Thoracic aorta (tissue), 2 donors: ENCODE data around the gene SURF6. TPM values are rescaled to one million over a fixed set of nuclear protein-coding genes. Genes with fewer than 3 reads are reported as not detected.

Experiments used
- ATAC-seq: fragments of 150-250 bp; one replicate; pipeline ENCODE4 v1.8.0; 2017; ENCODE audit warnings: low read depth; ENCODE audit not compliant: insufficient number of reproducible peaks, low FRiP score
- DNase-seq: peaks from one replicate; pipeline ENCODE4 v3.0.0-alpha.2; 2020; ENCODE audit warnings: low spot score
- H3K27ac ChIP-seq, 2 donors: fragments of 200-600 bp; sonication (generic); 1 replicate in 1 of 2; 2 replicates in 1 of 2; pipeline ENCODE4 v1.5.1; 2016; ENCODE audit warnings: mild to moderate bottlenecking in 2 of 2, moderate library complexity in 2 of 2
- H3K27me3 ChIP-seq: fragments of 200-600 bp; sonication (generic); replicated peaks from 2 replicates; pipeline ENCODE4 v1.6.0; 2016; ENCODE audit warnings: mild to moderate bottlenecking; ENCODE audit not compliant: insufficient read depth
- H3K36me3 ChIP-seq: fragments of 200-600 bp; sonication (generic); one replicate; pipeline ENCODE4 v1.5.1; 2016
- H3K4me1 ChIP-seq, 2 donors: fragments of 200-600 bp; sonication (generic); 1 replicate in 1 of 2; 2 replicates in 1 of 2; pipeline versions ENCODE4 v1.5.1 to v1.6.0; 2016; ENCODE audit warnings: low read depth in 2 of 2, mild to moderate bottlenecking in 1 of 2; ENCODE audit not compliant: control insufficient read depth in 1 of 2
- H3K4me3 ChIP-seq: fragments of 200-600 bp; sonication (generic); 2 replicates; pipeline ENCODE4 v1.5.1; 2016; ENCODE audit warnings: mild to moderate bottlenecking
- H3K9me3 ChIP-seq: fragments of 200-600 bp; sonication (generic); 2 replicates; pipeline ENCODE4 v1.5.1; 2016
- total RNA-seq, 2 donors: library from RNA; depleted of rRNA; stranded (reverse); fragments of >200 nt; gene quantifications; one replicate each; pipeline versions ENCODE4 v1.1.0 to v1.2.3, GENCODE V29; 2016
- TF ChIP-seq, protein P1 (sequence below): fragments of 200-600 bp; sonication (generic); IDR thresholded peaks from one replicate; pipeline ENCODE4 v1.5.1; 2019; ENCODE audit warnings: antibody characterized with exemption

The SURF6 gene
- total RNA-seq, 2 donors from 2014 or later = 11.6 to 46.1 TPM

DNA sequence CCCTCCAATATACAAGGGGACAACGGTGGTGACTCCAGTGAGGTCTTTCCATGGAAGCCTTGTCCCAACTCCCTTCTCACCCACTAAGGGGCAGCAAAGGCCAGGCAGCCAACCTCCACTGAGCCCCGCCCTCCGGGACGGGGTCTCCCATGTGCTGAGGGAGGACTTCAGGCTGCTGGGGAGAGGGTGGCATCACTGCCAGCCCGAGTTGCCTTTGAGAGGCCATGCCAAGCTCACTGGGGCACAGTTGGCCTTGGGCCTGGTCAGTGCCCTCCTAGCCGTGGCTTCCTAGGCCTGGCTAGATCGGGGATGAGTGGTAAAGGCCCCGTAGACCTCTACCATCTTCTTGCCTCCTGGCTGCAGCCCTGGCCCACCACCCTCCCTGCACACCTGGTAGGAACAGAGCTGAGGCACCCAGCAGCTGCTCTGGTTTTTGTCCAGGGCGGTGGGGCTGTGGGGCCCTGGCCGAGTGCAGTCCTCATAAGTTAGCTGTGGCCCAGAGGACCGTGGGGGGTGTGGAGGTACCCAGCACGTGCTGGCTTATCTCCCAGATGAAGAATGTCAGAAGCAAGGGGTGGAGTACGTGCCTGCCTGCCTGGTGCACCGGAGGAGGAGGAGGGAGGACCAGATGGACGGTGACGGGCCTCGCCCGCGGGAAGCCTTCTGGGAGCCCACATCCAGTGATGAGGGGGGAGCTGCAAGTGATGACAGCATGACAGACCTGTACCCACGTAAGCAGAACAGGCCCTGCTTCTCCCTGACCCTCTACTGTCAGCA lies 23.6 kb upstream of the SURF6 start:
- Histone ChIP-seq H3K27ac (no peak overlapping the region), H3K36me3 (peaks cover 19% of the 10 kb centered on the region), H3K27me3 (no peaks in the 10 kb centered on the region), H3K4me1 (peaks cover 15 to 26% of the 10 kb centered on the region in 2 donors), H3K9me3 (no peaks in the 10 kb centered on the region), H3K4me3 (no peak overlapping the region)
- no peak for DNase-seq
- ATAC-seq = no peak
- TF ChIP-seq, protein P1, sequence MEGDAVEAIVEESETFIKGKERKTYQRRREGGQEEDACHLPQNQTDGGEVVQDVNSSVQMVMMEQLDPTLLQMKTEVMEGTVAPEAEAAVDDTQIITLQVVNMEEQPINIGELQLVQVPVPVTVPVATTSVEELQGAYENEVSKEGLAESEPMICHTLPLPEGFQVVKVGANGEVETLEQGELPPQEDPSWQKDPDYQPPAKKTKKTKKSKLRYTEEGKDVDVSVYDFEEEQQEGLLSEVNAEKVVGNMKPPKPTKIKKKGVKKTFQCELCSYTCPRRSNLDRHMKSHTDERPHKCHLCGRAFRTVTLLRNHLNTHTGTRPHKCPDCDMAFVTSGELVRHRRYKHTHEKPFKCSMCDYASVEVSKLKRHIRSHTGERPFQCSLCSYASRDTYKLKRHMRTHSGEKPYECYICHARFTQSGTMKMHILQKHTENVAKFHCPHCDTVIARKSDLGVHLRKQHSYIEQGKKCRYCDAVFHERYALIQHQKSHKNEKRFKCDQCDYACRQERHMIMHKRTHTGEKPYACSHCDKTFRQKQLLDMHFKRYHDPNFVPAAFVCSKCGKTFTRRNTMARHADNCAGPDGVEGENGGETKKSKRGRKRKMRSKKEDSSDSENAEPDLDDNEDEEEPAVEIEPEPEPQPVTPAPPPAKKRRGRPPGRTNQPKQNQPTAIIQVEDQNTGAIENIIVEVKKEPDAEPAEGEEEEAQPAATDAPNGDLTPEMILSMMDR = no peak

DNA sequence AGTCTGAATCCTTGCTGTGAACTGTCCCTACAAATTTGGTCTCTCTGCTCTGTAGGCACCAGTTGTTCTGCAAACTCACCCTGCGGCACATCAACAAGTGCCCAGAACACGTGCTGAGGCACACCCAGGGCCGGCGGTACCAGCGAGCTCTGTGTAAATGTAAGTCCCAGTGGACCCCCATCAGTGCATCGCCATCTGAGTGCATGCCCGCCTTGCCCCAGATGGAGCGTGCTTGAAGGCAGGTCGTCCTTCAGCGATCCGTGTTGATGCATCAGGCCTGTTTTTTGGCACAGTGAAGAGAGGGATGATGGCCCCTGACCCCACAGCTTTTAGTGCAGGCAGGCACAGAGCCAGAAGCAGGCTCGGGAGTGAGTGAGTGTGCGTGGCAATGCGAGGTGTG lies 21.7 kb upstream of the SURF6 start:
- TF ChIP-seq, protein P1 = no peak
- Histone ChIP-seq H3K27me3 (no peaks in the 10 kb centered on the region), H3K27ac (no peak overlapping the region), H3K4me1 (peaks cover 15 to 28% of the 10 kb centered on the region in 2 donors), H3K4me3 (no peak overlapping the region), H3K9me3 (no peaks in the 10 kb centered on the region), H3K36me3 (peaks cover 2% of the 10 kb centered on the region)
- no peak for DNase-seq
- ATAC-seq = no peak

DNA sequence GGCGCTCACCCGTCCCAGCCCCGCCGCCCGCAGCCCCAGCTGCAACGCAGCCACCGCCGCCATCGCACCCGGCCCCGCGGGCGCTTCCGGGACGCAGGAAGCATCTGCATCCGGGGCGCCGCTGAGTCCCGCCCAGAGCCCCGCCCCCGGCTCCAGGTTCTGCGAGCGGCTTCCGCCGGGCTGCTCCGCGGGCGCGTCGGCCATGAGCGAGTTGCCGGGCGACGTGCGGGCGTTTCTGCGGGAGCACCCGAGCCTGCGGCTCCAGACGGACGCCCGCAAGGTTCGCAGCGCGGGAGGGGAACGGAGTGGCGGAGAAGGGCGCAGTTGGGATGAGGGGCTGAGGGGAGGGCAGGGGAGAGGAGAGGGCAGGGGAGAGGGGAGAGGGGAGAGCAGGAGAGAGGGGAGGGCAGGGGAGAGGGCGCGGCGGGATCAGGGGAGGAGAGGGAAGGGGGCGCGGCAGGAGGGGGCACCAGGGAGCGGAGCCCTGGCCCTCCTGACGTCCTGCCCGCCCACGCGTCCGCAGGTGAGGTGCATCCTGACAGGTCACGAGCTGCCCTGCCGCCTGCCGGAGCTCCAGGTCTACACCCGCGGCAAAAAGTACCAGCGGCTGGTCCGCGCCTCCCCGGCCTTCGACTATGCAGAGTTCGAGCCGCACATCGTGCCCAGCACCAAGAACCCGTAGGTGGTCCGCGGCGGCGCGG lies 20.6 kb upstream of the SURF6 start, which contains the start of the genes SURF1 and SURF2:
Gene SURF1, minus strand, starts transcription at position 97 of the 701 bp plus-strand sequence. Its CDS starts 34 bp downstream, at position 63.
Gene SURF2, plus strand, starts transcription at position 160 of the 701 bp plus-strand sequence. Its CDS starts 43 bp downstream, at position 203.
- ATAC-seq (peak; percentile 39), DNase-seq (peak; percentile 45)
- Histone ChIP-seq H3K4me1 (peaks cover 15 to 28% of the 10 kb centered on the region in 2 donors), H3K4me3 (peak within 1 kb of the TSS; percentile 88), H3K9me3 (no peaks in the 10 kb centered on the region), H3K36me3 (peaks cover 10% of the 10 kb centered on the region), H3K27me3 (no peaks in the 10 kb centered on the region), H3K27ac (peak within 1 kb of the TSS; percentile 56 to 58)
- TF ChIP-seq, protein P1 = no peak

DNA sequence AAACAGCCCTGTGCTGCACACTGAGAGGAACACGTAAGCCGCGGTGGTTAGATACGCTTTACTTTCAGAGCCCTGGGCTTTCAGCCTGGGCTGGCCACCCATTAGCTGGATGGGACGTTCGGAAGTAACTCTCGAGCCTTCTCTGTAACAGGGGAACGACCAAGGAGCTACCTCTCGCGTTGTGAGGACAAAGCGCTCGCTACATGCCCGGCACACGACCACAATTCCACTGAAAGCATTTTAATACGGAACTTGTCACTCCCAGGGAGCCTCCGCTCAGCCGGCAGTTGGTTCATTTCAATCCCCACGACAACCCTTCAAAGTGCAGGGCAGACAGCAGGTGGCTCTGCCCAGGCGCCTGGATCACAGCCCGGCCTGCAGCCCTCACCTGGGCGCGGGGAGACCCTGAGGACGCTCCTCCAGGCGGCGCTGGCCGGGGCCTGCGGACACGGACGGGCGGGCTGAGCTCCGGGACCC lies 19.9 kb upstream of the SURF6 start:
- ATAC-seq = no peak

More for the DNA sequence above, 19.9 kb upstream of the SURF6 start:
- H3K4me1 ChIP-seq = peaks cover 15 to 28% of the 10 kb centered on the region in 2 donors
- no peaks in the 10 kb centered on the region for H3K27me3 ChIP-seq
- peaks cover 16% of the 10 kb centered on the region for H3K36me3 ChIP-seq
- peak overlapping the region; percentile 56 to 58 for H3K27ac ChIP-seq
- H3K4me3 ChIP-seq = peak overlapping the region; percentile 88
- DNase-seq = no peak
- no peaks in the 10 kb centered on the region for H3K9me3 ChIP-seq
- TF ChIP-seq, protein P1 = no peak
